Stromal cell of bone marrow (primary cell): ENCODE measurements around the gene C1QL4.
"Not testable (repeated sequence)": the region's sequence is repeated elsewhere in the genome, so short reads cannot be mapped to it uniquely, and the experiment has no call there.

ENCODE experiments used
- DNase-seq: peaks from one replicate; pipeline ENCODE4 v3.0.0-alpha.2; 2012; ENCODE audit warnings: low read depth

The C1QL4 gene

GRCh38 chr12:49336645-49337584 lies at the start of gene C1QL4:
C1QL4 (minus strand) TSS chr12:49337188; CDS start chr12:49336477, 711 bp downstream.
- peak; percentile 41 for DNase-seq

- DNase-seq, result not testable (repeated sequence)
Measured at GRCh38 chr12:49380184-49380583, 43.2 kb upstream of the C1QL4 start.

- DNase-seq, result no peak
Measured at GRCh38 chr12:49377386-49377785, 40.4 kb upstream of the C1QL4 start.

GRCh38 chr12:49375406-49375805 lies 38.4 kb upstream of the C1QL4 start:
- DNase-seq, result no peak

- DNase-seq, result no peak
Measured at GRCh38 chr12:49370539-49370938, 33.6 kb upstream of the C1QL4 start.

GRCh38 chr12:49369411-49370145 lies 32.6 kb upstream of the C1QL4 start:
- no peak for DNase-seq

- DNase-seq, result no peak
Measured at GRCh38 chr12:49368240-49368600, 31.2 kb upstream of the C1QL4 start.

GRCh38 chr12:49367381-49368239 lies 30.6 kb upstream of the C1QL4 start, which contains the start of gene SPATS2:
SPATS2 (plus strand) TSS chr12:49367462; CDS start chr12:49461013, 93,551 bp downstream.
- DNase-seq, result no peak

GRCh38 chr12:49366652-49367380 lies 29.8 kb upstream of the C1QL4 start:
- peak; percentile 81 for DNase-seq

- no peak for DNase-seq
Measured at GRCh38 chr12:49366096-49366651, 29.2 kb upstream of the C1QL4 start.

GRCh38 chr12:49365542-49365941 lies 28.6 kb upstream of the C1QL4 start:
- DNase-seq, result no peak

GRCh38 chr12:49364989-49365388 lies 28.0 kb upstream of the C1QL4 start:
- peak; percentile 75 for DNase-seq

GRCh38 chr12:49362077-49362476 lies 25.1 kb upstream of the C1QL4 start:
- no peak for DNase-seq

GRCh38 chr12:49359671-49360070 lies 22.7 kb upstream of the C1QL4 start:
- DNase-seq, result no peak

- no peak for DNase-seq
Measured at GRCh38 chr12:49358483-49359141, 21.6 kb upstream of the C1QL4 start.

GRCh38 chr12:49357103-49357678 lies 20.2 kb upstream of the C1QL4 start:
- no peak for DNase-seq

GRCh38 chr12:49355913-49356312 lies 18.9 kb upstream of the C1QL4 start:
- DNase-seq, result no peak

- DNase-seq, result no peak
Measured at GRCh38 chr12:49352351-49352750, 15.4 kb upstream of the C1QL4 start.

GRCh38 chr12:49349266-49349665 lies 12.3 kb upstream of the C1QL4 start:
- DNase-seq, result no peak

- no peak for DNase-seq
Measured at GRCh38 chr12:49348781-49349180, 11.8 kb upstream of the C1QL4 start.
